T-helper 1 cell (primary cell): ENCODE data around the gene VDAC1.

Experiments used
- DNase-seq, 5 donors: peaks; one replicate each; pipeline ENCODE4 v3.0.0-alpha.2; 2012 to 2020

Gene VDAC1

GRCh38 chr5:133924221-133924920 lies 80.4 kb downstream of the VDAC1 start:
- DNase-seq, result no peak

GRCh38 chr5:133921979-133922378 lies 82.8 kb downstream of the VDAC1 start:
- no peak for DNase-seq
